SU-DHL-6 (cell line): Measurements from ENCODE around the gene HOXA13.

Experiments
- H2AFZ ChIP-seq: fragments of 200-600 bp; sonication (generic); 2 replicates; pipeline ENCODE4 v1.6.1; 2014; ENCODE audit warnings: low read depth, mild to moderate bottlenecking, moderate library complexity, mixed read lengths, antibody characterized with exemption, low read length; ENCODE audit not compliant: severe bottlenecking
- H3F3A ChIP-seq: fragments of 200-600 bp; shearing (Covaris generic); 2 replicates; pipeline ENCODE4 v1.6.0; 2016; ENCODE audit warnings: antibody characterized with exemption, mild to moderate bottlenecking; ENCODE audit not compliant: insufficient read depth
- H3K27ac ChIP-seq: fragments of 200-600 bp; sonication (generic); 2 replicates; pipeline ENCODE4 v1.5.1; 2016; ENCODE audit warnings: low read depth, mild to moderate bottlenecking, low read length, moderate library complexity, mixed read lengths
- H3K27me3 ChIP-seq: fragments of 200-600 bp; sonication (generic), shearing (Covaris generic); 2 replicates; pipeline ENCODE4 v1.6.0; 2014; ENCODE audit warnings: mild to moderate bottlenecking, low read length
- H3K36me3 ChIP-seq: fragments of 200-600 bp; sonication (generic); 2 replicates; pipeline ENCODE4 v1.6.1; 2014; ENCODE audit warnings: mild to moderate bottlenecking, low read length, mixed read lengths
- H3K4me2 ChIP-seq: fragments of 300-600, 200-600 bp; shearing (Covaris generic), sonication (generic); 2 replicates; pipeline ENCODE4 v1.6.0; 2014; ENCODE audit warnings: low read length, low read depth, mild to moderate bottlenecking; ENCODE audit not compliant: poor library complexity, severe bottlenecking
- H3K4me3 ChIP-seq: fragments of 200-600 bp; sonication (generic); 2 replicates; pipeline ENCODE4 v1.5.1; 2014; ENCODE audit warnings: antibody characterized with exemption, low read length, mild to moderate bottlenecking, mixed read lengths; ENCODE audit not compliant: insufficient read depth, poor library complexity, severe bottlenecking
- H3K79me2 ChIP-seq: fragments of 200-600 bp; sonication (generic); 2 replicates; pipeline ENCODE4 v1.6.1; 2014; ENCODE audit warnings: mild to moderate bottlenecking, low read length, moderate library complexity; ENCODE audit not compliant: insufficient read depth
- H3K9ac ChIP-seq: fragments of 200-600 bp; sonication (generic); 2 replicates; pipeline ENCODE4 v1.7.0; 2014; ENCODE audit warnings: mild to moderate bottlenecking, low read length
- H3K9me2 ChIP-seq: fragments of 200-600 bp; sonication (generic); replicated peaks from 2 replicates; pipeline ENCODE4 v1.6.1; 2014; ENCODE audit warnings: low read length; ENCODE audit not compliant: insufficient read depth
- H3K9me3 ChIP-seq: fragments of 200-600 bp; sonication (generic); 2 replicates; pipeline ENCODE4 v1.6.1; 2014; ENCODE audit warnings: low read length, mixed read lengths; ENCODE audit not compliant: insufficient read depth
- H4K20me1 ChIP-seq: fragments of 200-600 bp; sonication (generic); 2 replicates; pipeline ENCODE4 v1.6.1; 2014; ENCODE audit warnings: low read depth, mild to moderate bottlenecking, antibody characterized with exemption, low read length, moderate library complexity, mixed read lengths
- EZH2phosphoT487 ChIP-seq: fragments of 200-600 bp; sonication (generic), shearing (Covaris generic); conservative IDR thresholded peaks from 2 replicates; pipeline ENCODE4 v1.6.1; 2018; ENCODE audit warnings: mild to moderate bottlenecking, antibody characterized with exemption, low read length, moderate library complexity, mixed read lengths
- TF ChIP-seq, protein P1 (sequence below): fragments of 200-600 bp; sonication (generic); IDR thresholded peaks from one replicate; pipeline ENCODE4 v1.5.1; 2017; ENCODE audit warnings: antibody characterized with exemption, mild to moderate bottlenecking, low read length, moderate library complexity; ENCODE audit not compliant: insufficient read depth, poor library complexity, severe bottlenecking

HOXA13 gene

GRCh38 chr7:27182861-27183681 lies 16.8 kb downstream of the HOXA13 start:
- H3K27ac ChIP-seq, result no peak overlapping the region
- no peak overlapping the region for H3K4me3 ChIP-seq
- H3K4me2 ChIP-seq, result no peak overlapping the region
- no peak for TF ChIP-seq EZH2phosphoT487
- TF ChIP-seq, protein P1, sequence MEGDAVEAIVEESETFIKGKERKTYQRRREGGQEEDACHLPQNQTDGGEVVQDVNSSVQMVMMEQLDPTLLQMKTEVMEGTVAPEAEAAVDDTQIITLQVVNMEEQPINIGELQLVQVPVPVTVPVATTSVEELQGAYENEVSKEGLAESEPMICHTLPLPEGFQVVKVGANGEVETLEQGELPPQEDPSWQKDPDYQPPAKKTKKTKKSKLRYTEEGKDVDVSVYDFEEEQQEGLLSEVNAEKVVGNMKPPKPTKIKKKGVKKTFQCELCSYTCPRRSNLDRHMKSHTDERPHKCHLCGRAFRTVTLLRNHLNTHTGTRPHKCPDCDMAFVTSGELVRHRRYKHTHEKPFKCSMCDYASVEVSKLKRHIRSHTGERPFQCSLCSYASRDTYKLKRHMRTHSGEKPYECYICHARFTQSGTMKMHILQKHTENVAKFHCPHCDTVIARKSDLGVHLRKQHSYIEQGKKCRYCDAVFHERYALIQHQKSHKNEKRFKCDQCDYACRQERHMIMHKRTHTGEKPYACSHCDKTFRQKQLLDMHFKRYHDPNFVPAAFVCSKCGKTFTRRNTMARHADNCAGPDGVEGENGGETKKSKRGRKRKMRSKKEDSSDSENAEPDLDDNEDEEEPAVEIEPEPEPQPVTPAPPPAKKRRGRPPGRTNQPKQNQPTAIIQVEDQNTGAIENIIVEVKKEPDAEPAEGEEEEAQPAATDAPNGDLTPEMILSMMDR, result no peak
- no peaks in the 10 kb centered on the region for H4K20me1 ChIP-seq
- H2AFZ ChIP-seq, result no peak overlapping the region
- no peaks in the 10 kb centered on the region for H3K36me3 ChIP-seq
- H3K79me2 ChIP-seq, result no peaks in the 10 kb centered on the region
- H3K9me3 ChIP-seq, result no peaks in the 10 kb centered on the region
- no peaks in the 10 kb centered on the region for H3K9me2 ChIP-seq
- H3K27me3 ChIP-seq, result no peaks in the 10 kb centered on the region
- no peaks in the 10 kb centered on the region for H3F3A ChIP-seq
- H3K9ac ChIP-seq, result no peak overlapping the region

GRCh38 chr7:27182285-27182841 lies 17.5 kb downstream of the HOXA13 start:
- H3K9me3 ChIP-seq, result no peaks in the 10 kb centered on the region
- no peaks in the 10 kb centered on the region for H3F3A ChIP-seq
- no peak overlapping the region for H3K9ac ChIP-seq
- H4K20me1 ChIP-seq, result no peaks in the 10 kb centered on the region
- no peak overlapping the region for H3K4me3 ChIP-seq
- H3K27ac ChIP-seq, result no peak overlapping the region
- no peaks in the 10 kb centered on the region for H3K27me3 ChIP-seq
- no peak overlapping the region for H3K4me2 ChIP-seq
- no peaks in the 10 kb centered on the region for H3K79me2 ChIP-seq
- no peak overlapping the region for H2AFZ ChIP-seq
- no peaks in the 10 kb centered on the region for H3K9me2 ChIP-seq
- TF ChIP-seq, protein P1, result no peak
- TF ChIP-seq EZH2phosphoT487, result no peak
- H3K36me3 ChIP-seq, result no peaks in the 10 kb centered on the region

- Histone ChIP-seq H4K20me1 (no peaks in the 10 kb centered on the region), H3K9me3 (no peaks in the 10 kb centered on the region), H3K27ac (no peak overlapping the region), H3K27me3 (no peaks in the 10 kb centered on the region), H2AFZ (no peak overlapping the region), H3K79me2 (no peaks in the 10 kb centered on the region), H3K4me3 (no peak overlapping the region), H3K9ac (no peak overlapping the region), H3K9me2 (no peaks in the 10 kb centered on the region), H3K4me2 (no peak overlapping the region), H3F3A (no peaks in the 10 kb centered on the region), H3K36me3 (no peaks in the 10 kb centered on the region)
- TF ChIP-seq, protein P1, result no peak
- no peak for TF ChIP-seq EZH2phosphoT487
Measured at GRCh38 chr7:27181795-27182275, 18.1 kb downstream of the HOXA13 start.
